HCT116 (cell line): Measurements from ENCODE around the gene ADAM19. TPM values are rescaled to one million over a fixed set of nuclear protein-coding genes. Genes with fewer than 3 reads are reported as not detected.

Experiments
- ATAC-seq: fragments of 200-7000 bp; cut with Tn5 transposase; 2 replicates; pipeline ENCODE4 v1.9.1; 2020; ENCODE audit warnings: mild to moderate bottlenecking, moderate library complexity
- BruUV-seq: library from RNA; stranded (reverse); fragments of 400-500 nt; replicated peaks from 2 replicates; lab custom pipeline; 2021; lab: Mats Ljungman, UMichigan
- CTCF ChIA-PET: fragments of 300-600 bp; sonication (Branson Sonifier 250); formaldehyde crosslinking; loops from one replicate; lab custom pipeline; 2021; ENCODE audit warnings: antibody characterized with exemption; lab: Charles Lee
- POLR2A ChIA-PET: fragments of 300-600, 350-600 bp; sonication (Branson Sonifier 250); formaldehyde crosslinking; loops from one replicate; lab custom pipeline; 2021; ENCODE audit warnings: antibody characterized with exemption; lab: Charles Lee
- RAD21 ChIA-PET, 2 experiments: fragments of 300-600 bp; sonication (Branson Sonifier 250); formaldehyde crosslinking; loops; one replicate each; lab custom pipeline; 2023; ENCODE audit warnings: low total read pairs in 2 of 2; ENCODE audit not compliant: uncharacterized antibody in 2 of 2, unreplicated experiment in 2 of 2, low non-redundant PET in 1 of 2; lab: Charles Lee
- DNase-seq: peaks from one replicate; pipeline ENCODE4 v3.0.0-alpha.2; 2010; ENCODE audit warnings: low read depth, low spot score
- H2AFZ ChIP-seq: fragments of 200-600 bp; shearing (Covaris generic), sonication (generic); 2 replicates; pipeline ENCODE4 v1.6.1; 2017; ENCODE audit warnings: low read depth, mixed run types, mixed read lengths, antibody characterized with exemption, low read length; ENCODE audit not compliant: poor library complexity, severe bottlenecking
- H3K27ac ChIP-seq: 2 replicates; pipeline ENCODE4 v1.5.1; 2012; ENCODE audit warnings: low read depth, low read length
- H3K27me3 ChIP-seq: fragments of 200-600 bp; sonication (generic); 2 replicates; pipeline ENCODE4 v1.6.1; 2016; ENCODE audit warnings: mixed run types, low read length, mixed read lengths; ENCODE audit not compliant: insufficient read depth
- H3K36me3 ChIP-seq, 2 experiments: fragments of 200-500 bp in 1 of 2; fragments of 200-600 bp in 1 of 2; sonication (Bioruptor generic) in 1 of 2; sonication (generic) in 1 of 2; 2 replicates each; pipeline versions ENCODE4 v1.5.1 to v1.6.1; 2014 to 2016; ENCODE audit warnings: low read length in 2 of 2, inconsistent platforms in 1 of 2, mixed read lengths in 1 of 2, mixed run types in 1 of 2; ENCODE audit not compliant: insufficient read depth in 2 of 2, control insufficient read depth in 1 of 2
- H3K4me1 ChIP-seq, 2 experiments: fragments of 200-600 bp in 1 of 2; sonication (generic) in 1 of 2; 2 replicates each; pipeline versions ENCODE4 v1.5.1 to v1.6.1; 2012 to 2017; ENCODE audit warnings: low read length in 2 of 2, inconsistent platforms in 1 of 2, mild to moderate bottlenecking in 1 of 2, mixed read lengths in 1 of 2, mixed run types in 1 of 2, moderate library complexity in 1 of 2; ENCODE audit not compliant: insufficient read depth in 2 of 2, control insufficient read depth in 1 of 2
- H3K4me2 ChIP-seq: fragments of 200-600 bp; sonication (generic); 2 replicates; pipeline ENCODE4 v1.6.1; 2017; ENCODE audit warnings: mixed run types, low read length, mixed read lengths
- H3K4me3 ChIP-seq, 2 experiments: fragments of 200-600 bp in 1 of 2; sonication (generic) in 1 of 2; replicated peaks in 1 of 2; 2 replicates each; pipeline ENCODE4 v1.5.1; 2011 to 2016; ENCODE audit warnings: low read length in 2 of 2, control low read depth in 1 of 2, low read depth in 1 of 2, mild to moderate bottlenecking in 1 of 2, mixed read lengths in 1 of 2, mixed run types in 1 of 2
- H3K79me2 ChIP-seq: fragments of 200-600 bp; sonication (generic); 2 replicates; pipeline ENCODE4 v1.6.1; 2017; ENCODE audit warnings: mild to moderate bottlenecking, mixed run types, low read length, moderate library complexity, mixed read lengths; ENCODE audit not compliant: insufficient read depth
- H3K9ac ChIP-seq: fragments of 200-600 bp; sonication (generic); 2 replicates; pipeline ENCODE4 v1.6.1; 2016; ENCODE audit warnings: low read length, mixed read lengths
- H3K9me2 ChIP-seq: fragments of 200-600 bp; sonication (generic), shearing (Covaris generic); 2 replicates; pipeline ENCODE4 v1.6.1; 2017; ENCODE audit warnings: mixed run types, mild to moderate bottlenecking, moderate library complexity; ENCODE audit not compliant: insufficient read depth
- H3K9me3 ChIP-seq, 2 experiments: fragments of 200-500 bp in 1 of 2; fragments of 200-600 bp in 1 of 2; sonication (Bioruptor generic) in 1 of 2; sonication (generic) in 1 of 2; 2 replicates each; pipeline ENCODE4 v1.6.1; 2014 to 2017; ENCODE audit warnings: low read length in 2 of 2, mixed read lengths in 2 of 2, inconsistent platforms in 1 of 2, low read depth in 1 of 2, mild to moderate bottlenecking in 1 of 2, mixed run types in 1 of 2, moderate library complexity in 1 of 2; ENCODE audit not compliant: control insufficient read depth in 1 of 2, insufficient read depth in 1 of 2
- H4K20me1 ChIP-seq: fragments of 200-600 bp; sonication (generic), shearing (Covaris generic); 2 replicates; pipeline ENCODE4 v1.6.1; 2017; ENCODE audit warnings: mixed run types, mild to moderate bottlenecking, moderate library complexity; ENCODE audit not compliant: insufficient read depth
- ATF3 ChIP-seq: IDR thresholded peaks from 2 replicates; pipeline ENCODE4 v1.6.1; 2012
- CBX3 ChIP-seq: IDR thresholded peaks from 2 replicates; pipeline ENCODE4 v1.6.1; 2012; ENCODE audit warnings: low read depth
- CEBPB ChIP-seq: IDR thresholded peaks from 2 replicates; pipeline ENCODE4 v1.6.1; 2012; ENCODE audit warnings: low read depth
- ELF1 ChIP-seq: IDR thresholded peaks from 2 replicates; pipeline ENCODE4 v1.6.1; 2012; ENCODE audit warnings: low read depth, borderline replicate concordance
- EZH2 ChIP-seq: fragments of 200-600 bp; sonication (generic); IDR thresholded peaks from 2 replicates; pipeline ENCODE4 v1.6.1; 2017; ENCODE audit warnings: antibody characterized with exemption, mixed run types
- EZH2phosphoT487 ChIP-seq: fragments of 200-600 bp; IDR thresholded peaks from 2 replicates; pipeline ENCODE4 v1.6.1; 2018; ENCODE audit warnings: antibody characterized with exemption, borderline replicate concordance
- FOSL1 ChIP-seq: IDR thresholded peaks from 2 replicates; pipeline ENCODE4 v1.6.1; 2012; ENCODE audit warnings: low read depth
- JUND ChIP-seq: IDR thresholded peaks from 2 replicates; pipeline ENCODE4 v1.6.1; 2012
- POLR2AphosphoS5 ChIP-seq: IDR thresholded peaks from 2 replicates; pipeline ENCODE4 v1.6.1; 2011; ENCODE audit warnings: mild to moderate bottlenecking, low read depth, low read length, moderate library complexity
- SIN3A ChIP-seq: IDR thresholded peaks from 2 replicates; pipeline ENCODE4 v1.6.1; 2012; ENCODE audit warnings: low read depth
- SP1 ChIP-seq: IDR thresholded peaks from 2 replicates; pipeline ENCODE4 v1.6.1; 2012; ENCODE audit warnings: low read depth
- SRF ChIP-seq: IDR thresholded peaks from 2 replicates; pipeline ENCODE4 v1.6.1; 2012; ENCODE audit warnings: low read depth
- TCF7L2 ChIP-seq: IDR thresholded peaks from 2 replicates; pipeline ENCODE4 v1.7.0; 2011; ENCODE audit warnings: borderline replicate concordance, inconsistent platforms; ENCODE audit not compliant: insufficient read depth, insufficient read length; ENCODE audit errors: extremely low read depth
- ZBTB33 ChIP-seq: IDR thresholded peaks from 2 replicates; pipeline ENCODE4 v1.6.1; 2011; ENCODE audit warnings: mild to moderate bottlenecking, low read length, moderate library complexity; ENCODE audit not compliant: insufficient replicate concordance; ENCODE audit errors: extremely low read depth
- intact Hi-C: fragments of 100-400 bp; cut with micrococcal nuclease; formaldehyde crosslinking; loops from 2 replicates; pipeline ENCODE4 v1.10.0; 2022
- total RNA-seq: library from RNA; stranded (reverse); gene quantifications from one replicate; pipeline ENCODE4 v1.2.1, GENCODE V29; 2021; ENCODE audit not compliant: unreplicated experiment

The ADAM19 gene
- total RNA-seq, 1 experiment from 2014 or later = 77.3 TPM

- ChIA-PET POLR2A (no interaction called here), CTCF (no interaction called here), RAD21 (no interaction called here)
- intact Hi-C loops = no loop called here
- H3K4me3 ChIP-seq = no peak overlapping the region
- BruUV-seq = no TSS peak
- H2AFZ ChIP-seq = no peak overlapping the region
- peaks cover 97% of the 10 kb centered on the region for H3K79me2 ChIP-seq
- TF ChIP-seq SRF (no peak), POLR2AphosphoS5 (no peak), CEBPB (no peak), SP1 (no peak), JUND (no peak), SIN3A (no peak), ELF1 (no peak), TCF7L2 (no peak), EZH2 (no peak), ATF3 (no peak), FOSL1 (no peak), CBX3 (no peak), ZBTB33 (no peak), EZH2phosphoT487 (no peak)
- no peak for ATAC-seq
- H3K9me3 ChIP-seq = no peaks in the 10 kb centered on the region
- no peak overlapping the region for H3K27ac ChIP-seq
- no peak overlapping the region for H3K4me2 ChIP-seq
- peaks cover 12 to 33% of the 10 kb centered on the region in 2 experiments; a peak in 2 of 4 replicates for H3K4me1 ChIP-seq
- no peaks in the 10 kb centered on the region for H3K36me3 ChIP-seq
- H3K9ac ChIP-seq = no peak overlapping the region
- no peaks in the 10 kb centered on the region for H3K9me2 ChIP-seq
- no peaks in the 10 kb centered on the region for H3K27me3 ChIP-seq
- no peaks in the 10 kb centered on the region for H4K20me1 ChIP-seq
- no peak for DNase-seq
Observed at GRCh38 chr5:157546456-157547100, 29.0 kb downstream of the ADAM19 start.
